Sigmoid colon (tissue), 3 donors: Measurements from ENCODE around the gene BANF1.

Experiments
- POLR2A ChIP-seq, 2 donors: fragments of 450-650 bp; IDR thresholded peaks; one replicate each; pipeline ENCODE4 v1.6.1; 2016; ENCODE audit warnings: antibody characterized with exemption in 2 of 2, mild to moderate bottlenecking in 2 of 2, moderate library complexity in 2 of 2
- TF ChIP-seq, protein P1 (sequence below), 4 experiments: fragments of 450-650 bp in 3 of 4; fragments of 200-600 bp in 1 of 4; IDR thresholded peaks; one replicate each; pipeline ENCODE4 v1.5.1; 2016 to 2019; ENCODE audit warnings: antibody characterized with exemption in 4 of 4, mild to moderate bottlenecking in 3 of 4, moderate library complexity in 2 of 4

DNA sequence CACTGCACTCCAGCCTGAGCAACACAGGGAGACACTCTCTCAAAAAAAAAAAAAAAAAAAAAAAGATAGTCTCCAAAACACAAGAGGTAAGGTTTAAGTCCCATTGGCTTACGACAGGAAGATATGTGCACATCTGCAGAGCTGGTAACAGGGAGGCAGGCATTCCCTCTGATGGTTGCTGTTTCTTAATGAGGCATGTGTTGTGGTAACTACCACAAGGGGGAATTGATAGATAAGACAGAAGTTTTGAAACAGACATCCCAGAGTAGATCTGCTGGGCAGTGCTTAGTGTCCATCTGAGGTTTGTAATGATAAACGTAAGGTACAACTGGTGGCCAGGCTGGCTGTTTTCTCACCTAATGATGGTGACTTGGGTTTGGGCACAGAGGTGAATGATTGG is 5.0 kb upstream of the BANF1 start:
- TF ChIP-seq, protein P1, sequence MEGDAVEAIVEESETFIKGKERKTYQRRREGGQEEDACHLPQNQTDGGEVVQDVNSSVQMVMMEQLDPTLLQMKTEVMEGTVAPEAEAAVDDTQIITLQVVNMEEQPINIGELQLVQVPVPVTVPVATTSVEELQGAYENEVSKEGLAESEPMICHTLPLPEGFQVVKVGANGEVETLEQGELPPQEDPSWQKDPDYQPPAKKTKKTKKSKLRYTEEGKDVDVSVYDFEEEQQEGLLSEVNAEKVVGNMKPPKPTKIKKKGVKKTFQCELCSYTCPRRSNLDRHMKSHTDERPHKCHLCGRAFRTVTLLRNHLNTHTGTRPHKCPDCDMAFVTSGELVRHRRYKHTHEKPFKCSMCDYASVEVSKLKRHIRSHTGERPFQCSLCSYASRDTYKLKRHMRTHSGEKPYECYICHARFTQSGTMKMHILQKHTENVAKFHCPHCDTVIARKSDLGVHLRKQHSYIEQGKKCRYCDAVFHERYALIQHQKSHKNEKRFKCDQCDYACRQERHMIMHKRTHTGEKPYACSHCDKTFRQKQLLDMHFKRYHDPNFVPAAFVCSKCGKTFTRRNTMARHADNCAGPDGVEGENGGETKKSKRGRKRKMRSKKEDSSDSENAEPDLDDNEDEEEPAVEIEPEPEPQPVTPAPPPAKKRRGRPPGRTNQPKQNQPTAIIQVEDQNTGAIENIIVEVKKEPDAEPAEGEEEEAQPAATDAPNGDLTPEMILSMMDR (IDR thresholded peaks at IDR 0.05): no peak
- no peak for TF ChIP-seq POLR2A (IDR thresholded peaks at IDR 0.05)
